Right lobe of liver (tissue), 6 donors: ENCODE results near the gene PROSER2. TPM values are rescaled to one million over a fixed set of nuclear protein-coding genes. Genes with fewer than 3 reads are reported as not detected.

ENCODE experiments used
- ATAC-seq, 4 donors: fragments of 200-7000 bp; cut with Tn5 transposase; one replicate each; pipeline ENCODE4 v1.9.1; 2020; ENCODE audit warnings: mild to moderate bottlenecking in 4 of 4, moderate library complexity in 4 of 4
- DNase-seq, 3 donors: peaks; one replicate each; pipeline ENCODE4 v3.0.0-alpha.2; 2020
- H3K27ac ChIP-seq, 3 donors: fragments of 200-600 bp; one replicate each; pipeline ENCODE4 v1.8.0; 2022
- H3K27me3 ChIP-seq, 2 donors: fragments of 200-600 bp; one replicate each; pipeline ENCODE4 v1.8.0; 2022
- H3K36me3 ChIP-seq, 4 donors: fragments of 200-600 bp; sonication (generic) in 1 of 4; one replicate each; pipeline versions ENCODE4 v1.5.1 to v1.8.0; 2017 to 2022; ENCODE audit warnings: control low read depth in 1 of 4
- H3K4me1 ChIP-seq, 4 donors: fragments of 200-600 bp; sonication (generic) in 1 of 4; one replicate each; pipeline versions ENCODE4 v1.5.1 to v1.8.0; 2017 to 2022; ENCODE audit warnings: control low read depth in 1 of 4
- H3K4me3 ChIP-seq, 3 donors: fragments of 200-600 bp; one replicate each; pipeline ENCODE4 v1.8.0; 2022
- H3K9me3 ChIP-seq, 4 donors: fragments of 200-600 bp; sonication (generic) in 1 of 4; one replicate each; pipeline versions ENCODE4 v1.5.1 to v1.8.0; 2017 to 2022; ENCODE audit warnings: control low read depth in 1 of 4
- POLR2A ChIP-seq: fragments of 450-650 bp; IDR thresholded peaks from one replicate; pipeline ENCODE4 v1.6.1; 2017; ENCODE audit warnings: antibody characterized with exemption, mild to moderate bottlenecking
- whole genome bisulfite sequencing: methylation state at CpG from one replicate; pipeline ENCODE4 v1.1.6; 2018; ENCODE audit warnings: low coverage, low lambda C conversion rate; ENCODE audit not compliant: insufficient coverage; ENCODE audit errors: missing lambda C conversion rate; 5-methylcytosine and 5-hydroxymethylcytosine counted together
- intact Hi-C, 2 donors: fragments of 100-400 bp; cut with DNase I; formaldehyde crosslinking; loops; one replicate each; pipeline versions ENCODE4 v1.11.2 to v1.14.1; 2022
- total RNA-seq, 6 experiments: library from RNA; depleted of rRNA in 2 of 6; stranded (reverse); fragments of >200 nt in 2 of 6; fragmentation: NEBNext Ultra II Directional in 3 of 6; extraction: Animal tissue kit (Norgen Biotek cat#: 25700) in 3 of 6; gene quantifications; one replicate each; pipeline versions ENCODE4 v1.1.0 to v1.2.4, GENCODE V29; 2016 to 2023
- TF ChIP-seq, protein P1 (sequence below), 4 donors: fragments of 200-600 bp in 3 of 4; fragments of 450-650 bp in 1 of 4; IDR thresholded peaks; one replicate each; pipeline versions ENCODE4 v1.5.1 to v1.8.0; 2016 to 2022; ENCODE audit warnings: antibody characterized with exemption in 4 of 4, mild to moderate bottlenecking in 2 of 4
- donor health status: DM: no; HTN: yes; CAD: no.
- donor health status: DM: no; HTN: no; CAD: no.
- donor health status: DM: no; HTN: no; CAD: no.
- donor health status: DM: no; HTN: yes; CAD: no.
- donor health status: DM: no; HTN: yes; CAD: no.

Gene PROSER2
- total RNA-seq, 6 experiments from 2014 or later = 24.5 to 65.9 (median 26.8) TPM

GRCh38 chr10:11822809-11823121 lies 391 bp upstream of the PROSER2 start:
- intact Hi-C loops = no loop called here
- peaks cover 0 to 22% (median 1%) of the 10 kb centered on the region in 4 donors for H3K4me1 ChIP-seq
- H3K27ac ChIP-seq = peak overlapping the region; percentile 95 to 97 (median 96)
- no peaks in the 10 kb centered on the region for H3K27me3 ChIP-seq
- WGBS = 78% methylated on average over 3 of the region's 8 CpGs
- no peaks in the 10 kb centered on the region for H3K9me3 ChIP-seq
- ATAC-seq = no peak
- peak overlapping the region; percentile 82 to 84 (median 83) for H3K4me3 ChIP-seq
- TF ChIP-seq, protein P1, sequence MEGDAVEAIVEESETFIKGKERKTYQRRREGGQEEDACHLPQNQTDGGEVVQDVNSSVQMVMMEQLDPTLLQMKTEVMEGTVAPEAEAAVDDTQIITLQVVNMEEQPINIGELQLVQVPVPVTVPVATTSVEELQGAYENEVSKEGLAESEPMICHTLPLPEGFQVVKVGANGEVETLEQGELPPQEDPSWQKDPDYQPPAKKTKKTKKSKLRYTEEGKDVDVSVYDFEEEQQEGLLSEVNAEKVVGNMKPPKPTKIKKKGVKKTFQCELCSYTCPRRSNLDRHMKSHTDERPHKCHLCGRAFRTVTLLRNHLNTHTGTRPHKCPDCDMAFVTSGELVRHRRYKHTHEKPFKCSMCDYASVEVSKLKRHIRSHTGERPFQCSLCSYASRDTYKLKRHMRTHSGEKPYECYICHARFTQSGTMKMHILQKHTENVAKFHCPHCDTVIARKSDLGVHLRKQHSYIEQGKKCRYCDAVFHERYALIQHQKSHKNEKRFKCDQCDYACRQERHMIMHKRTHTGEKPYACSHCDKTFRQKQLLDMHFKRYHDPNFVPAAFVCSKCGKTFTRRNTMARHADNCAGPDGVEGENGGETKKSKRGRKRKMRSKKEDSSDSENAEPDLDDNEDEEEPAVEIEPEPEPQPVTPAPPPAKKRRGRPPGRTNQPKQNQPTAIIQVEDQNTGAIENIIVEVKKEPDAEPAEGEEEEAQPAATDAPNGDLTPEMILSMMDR (IDR thresholded peaks at IDR 0.05) = no peak
- no peak for TF ChIP-seq POLR2A
- no peak for DNase-seq
- no peaks in the 10 kb centered on the region for H3K36me3 ChIP-seq

GRCh38 chr10:11823989-11824346 lies 812 bp downstream of the PROSER2 start:
- Histone ChIP-seq H3K9me3 (no peaks in the 10 kb centered on the region), H3K4me3 (peak overlapping the region; percentile 82 to 84 (median 83)), H3K27me3 (no peaks in the 10 kb centered on the region), H3K4me1 (peaks cover 0 to 32% (median 5%) of the 10 kb centered on the region in 4 donors), H3K36me3 (no peaks in the 10 kb centered on the region), H3K27ac (peak overlapping the region; percentile 95 to 97 (median 96))
- ATAC-seq (no peak), DNase-seq (no peak)
- intact Hi-C loops = no loop called here
- TF ChIP-seq, protein P1 (IDR thresholded peaks at IDR 0.05) = no peak
- no peak for TF ChIP-seq POLR2A
- 3% methylated on average over 6 of the region's 6 CpGs for WGBS

DNA sequence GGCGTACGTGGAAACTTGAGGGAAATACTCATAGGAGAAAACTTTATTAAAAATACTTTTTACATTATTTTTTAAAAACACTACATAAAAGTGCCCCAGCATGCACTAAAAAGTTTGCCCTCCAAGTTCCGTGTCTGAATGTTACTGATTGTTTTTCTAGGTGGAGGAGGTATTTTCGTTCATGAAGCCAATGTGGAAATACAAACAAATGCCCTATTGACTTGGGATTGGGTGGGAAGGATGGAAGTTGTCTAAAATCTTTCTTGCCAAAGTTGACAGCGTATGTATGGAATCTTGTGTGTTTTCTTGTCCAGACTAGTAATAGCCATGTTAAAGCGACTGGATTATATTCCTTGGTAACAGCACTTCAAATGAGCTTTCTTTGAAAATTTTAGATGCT lies 1.2 kb downstream of the PROSER2 start:
- TF ChIP-seq, protein P1 (IDR thresholded peaks at IDR 0.05) = no peak
- peak; percentile 88 for TF ChIP-seq POLR2A
- intact Hi-C loops = no loop called here

DNA sequence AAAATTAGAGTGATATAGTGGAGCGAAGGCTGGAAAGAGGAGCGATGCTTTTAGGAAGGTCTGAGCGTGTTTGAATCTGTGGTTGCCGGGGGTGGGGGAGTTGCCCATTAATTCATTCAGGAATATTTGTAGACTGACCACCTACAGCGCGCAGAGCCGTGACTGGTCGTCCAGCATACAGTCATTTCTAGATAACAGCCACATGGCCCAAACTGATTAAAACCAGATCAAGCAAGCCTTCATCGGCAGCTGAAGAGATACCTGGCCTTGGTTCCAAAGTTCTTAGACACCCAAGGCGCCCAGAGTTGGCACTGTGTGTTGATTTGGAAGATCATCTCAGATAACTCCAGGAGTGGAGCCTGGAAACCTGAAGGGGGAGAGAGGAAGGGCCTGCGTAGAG lies 1.7 kb downstream of the PROSER2 start:
- Histone ChIP-seq H3K4me1 (peaks cover 0 to 40% (median 8%) of the 10 kb centered on the region in 4 donors), H3K27me3 (no peaks in the 10 kb centered on the region), H3K9me3 (no peaks in the 10 kb centered on the region), H3K36me3 (no peaks in the 10 kb centered on the region), H3K4me3 (peak overlapping the region; percentile 82 to 84 (median 83)), H3K27ac (peak overlapping the region; percentile 95 to 97 (median 96))
- ATAC-seq (peak in 3 of 4 donors; percentile 10 to 16 (median 12)), DNase-seq (no peak)
- no peak for TF ChIP-seq POLR2A
- TF ChIP-seq, protein P1 (IDR thresholded peaks at IDR 0.05) = no peak
- intact Hi-C loops = no loop called here
- WGBS = 13% methylated on average over 8 of the region's 11 CpGs

More for the DNA sequence above, 1.2 kb downstream of the PROSER2 start:
- Histone ChIP-seq H3K27me3 (no peaks in the 10 kb centered on the region), H3K9me3 (no peaks in the 10 kb centered on the region), H3K4me3 (peak overlapping the region; percentile 82 to 84 (median 83)), H3K27ac (peak overlapping the region; percentile 95 to 97 (median 96)), H3K36me3 (no peaks in the 10 kb centered on the region), H3K4me1 (peaks cover 0 to 35% (median 7%) of the 10 kb centered on the region in 4 donors)
- ATAC-seq = peak in 3 of 4 donors; percentile 15 to 44 (median 43)
- WGBS = 22% methylated on average over 6 of the region's 6 CpGs
- DNase-seq = no peak
